Measurements from ENCODE around the gene ZP4.

Gene ZP4

GRCh38 chr1:237841485-237841884, 49.2 kb downstream of the ZP4 start:
- peaks cover 7% of the 10 kb centered on the region for H3K9me3 Mint-ChIP-seq
- no peak overlapping the region for H3K27ac Mint-ChIP-seq
- H3K4me1 Mint-ChIP-seq: no peaks in the 10 kb centered on the region
- H3K27me3 Mint-ChIP-seq (ENCODE audit: low read depth): no peaks in the 10 kb centered on the region
- H3K4me3 Mint-ChIP-seq: no peak overlapping the region
- TF ChIP-seq, protein P1, sequence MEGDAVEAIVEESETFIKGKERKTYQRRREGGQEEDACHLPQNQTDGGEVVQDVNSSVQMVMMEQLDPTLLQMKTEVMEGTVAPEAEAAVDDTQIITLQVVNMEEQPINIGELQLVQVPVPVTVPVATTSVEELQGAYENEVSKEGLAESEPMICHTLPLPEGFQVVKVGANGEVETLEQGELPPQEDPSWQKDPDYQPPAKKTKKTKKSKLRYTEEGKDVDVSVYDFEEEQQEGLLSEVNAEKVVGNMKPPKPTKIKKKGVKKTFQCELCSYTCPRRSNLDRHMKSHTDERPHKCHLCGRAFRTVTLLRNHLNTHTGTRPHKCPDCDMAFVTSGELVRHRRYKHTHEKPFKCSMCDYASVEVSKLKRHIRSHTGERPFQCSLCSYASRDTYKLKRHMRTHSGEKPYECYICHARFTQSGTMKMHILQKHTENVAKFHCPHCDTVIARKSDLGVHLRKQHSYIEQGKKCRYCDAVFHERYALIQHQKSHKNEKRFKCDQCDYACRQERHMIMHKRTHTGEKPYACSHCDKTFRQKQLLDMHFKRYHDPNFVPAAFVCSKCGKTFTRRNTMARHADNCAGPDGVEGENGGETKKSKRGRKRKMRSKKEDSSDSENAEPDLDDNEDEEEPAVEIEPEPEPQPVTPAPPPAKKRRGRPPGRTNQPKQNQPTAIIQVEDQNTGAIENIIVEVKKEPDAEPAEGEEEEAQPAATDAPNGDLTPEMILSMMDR (IDR thresholded peaks at IDR 0.05; ENCODE audit: unreplicated experiment in 3 of 3): no peak
- H3K36me3 Mint-ChIP-seq (ENCODE audit: low read depth): no peaks in the 10 kb centered on the region

DNA sequence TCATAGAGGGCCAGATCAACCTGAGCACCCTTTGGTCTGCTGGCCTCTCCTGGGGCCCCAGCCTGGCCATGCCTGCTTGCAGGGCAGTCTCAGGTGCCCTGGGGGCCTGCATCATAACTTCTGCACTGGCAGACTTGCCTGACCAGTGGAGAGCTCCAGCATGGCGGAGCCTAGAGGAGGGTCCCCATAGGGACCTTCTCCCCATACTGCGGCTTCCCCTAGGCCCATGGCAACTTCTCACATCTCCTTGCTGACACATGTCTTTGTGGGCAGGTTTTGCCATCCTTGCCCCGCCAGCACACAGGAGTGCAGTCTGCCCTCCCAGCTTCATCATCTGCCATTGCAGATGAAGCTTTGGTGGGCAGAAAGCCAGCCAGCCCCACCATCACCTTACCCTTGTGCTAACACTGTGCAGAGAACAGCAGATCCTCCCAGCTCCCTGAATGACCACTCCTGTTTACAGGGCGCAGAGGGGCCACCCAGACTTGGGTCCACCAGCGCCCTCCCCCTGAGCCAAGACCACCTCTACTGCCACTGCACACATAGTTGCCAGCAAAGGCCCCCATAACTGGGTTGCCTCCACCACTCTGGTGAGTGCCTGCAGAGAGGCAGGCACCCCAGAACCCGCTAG, 51.7 kb downstream of the ZP4 start:
- Mint-ChIP-seq H3K4me1 (peaks cover 7% of the 10 kb centered on the region), H3K27ac (no peak overlapping the region), H3K4me3 (no peak overlapping the region), H3K27me3 (ENCODE audit: low read depth) (no peaks in the 10 kb centered on the region), H3K9me3 (peaks cover 2% of the 10 kb centered on the region), H3K36me3 (ENCODE audit: low read depth) (no peaks in the 10 kb centered on the region)
- TF ChIP-seq, protein P1 (IDR thresholded peaks at IDR 0.05; ENCODE audit: unreplicated experiment in 3 of 3): no peak

- Mint-ChIP-seq H3K4me1 (peaks cover 10% of the 10 kb centered on the region), H3K9me3 (peaks cover 2% of the 10 kb centered on the region), H3K27ac (no peak overlapping the region), H3K27me3 (ENCODE audit: low read depth) (no peaks in the 10 kb centered on the region), H3K36me3 (ENCODE audit: low read depth) (no peaks in the 10 kb centered on the region), H3K4me3 (no peak overlapping the region)
- TF ChIP-seq, protein P1 (IDR thresholded peaks at IDR 0.05; ENCODE audit: unreplicated experiment in 3 of 3): no peak
These were observed 52.4 kb downstream of the ZP4 start for GRCh38 chr1:237838320-237838719.

DNA sequence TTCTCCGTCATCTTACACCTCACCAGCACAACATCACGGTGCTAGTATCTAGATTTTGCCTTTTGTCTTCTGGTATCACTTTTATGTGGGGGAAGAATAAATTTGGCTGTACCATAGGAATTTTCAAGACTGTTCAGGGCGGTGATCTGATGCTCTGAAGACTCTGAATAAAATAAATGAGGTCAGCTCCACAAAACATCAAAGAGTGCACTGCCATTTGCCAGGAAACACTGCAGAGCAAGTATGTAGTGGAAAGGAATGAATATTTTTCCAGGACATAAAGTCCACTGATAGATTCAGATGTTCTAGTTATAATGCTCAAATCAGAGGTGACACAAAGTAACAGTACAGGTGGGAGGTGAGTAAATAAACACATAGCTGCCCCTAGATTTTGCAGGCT, 56.3 kb downstream of the ZP4 start:
- H3K4me3 Mint-ChIP-seq: no peak overlapping the region
- no peaks in the 10 kb centered on the region for H3K27me3 Mint-ChIP-seq (ENCODE audit: low read depth)
- no peaks in the 10 kb centered on the region for H3K36me3 Mint-ChIP-seq (ENCODE audit: low read depth)
- peak overlapping the region in 1 of 3 experiments; percentile 40 for H3K27ac Mint-ChIP-seq
- TF ChIP-seq, protein P1 (IDR thresholded peaks at IDR 0.05; ENCODE audit: unreplicated experiment in 3 of 3): no peak
- peaks cover 10% of the 10 kb centered on the region for H3K4me1 Mint-ChIP-seq
- H3K9me3 Mint-ChIP-seq: peaks cover 2% of the 10 kb centered on the region

DNA sequence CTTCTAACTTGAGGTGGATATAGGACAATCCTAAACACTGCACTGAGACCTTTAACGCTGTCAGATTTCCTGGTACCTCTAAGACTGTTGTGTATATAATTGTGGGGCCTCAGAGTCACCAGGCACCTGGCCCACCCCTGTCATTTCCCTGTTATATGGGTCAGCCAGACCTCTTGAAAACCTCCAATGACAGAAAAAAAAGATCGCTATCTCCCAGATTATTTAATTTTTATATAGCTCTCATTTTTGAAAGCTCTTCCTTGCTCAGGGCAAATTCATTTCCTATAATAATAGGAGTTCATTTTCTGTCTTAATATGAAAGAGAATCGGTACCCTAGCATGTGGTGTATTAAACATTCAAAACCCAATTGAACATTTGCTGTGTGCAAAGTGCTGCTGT, 56.7 kb downstream of the ZP4 start:
- TF ChIP-seq, protein P1 (IDR thresholded peaks at IDR 0.05; ENCODE audit: unreplicated experiment in 3 of 3): no peak
- no peaks in the 10 kb centered on the region for H3K36me3 Mint-ChIP-seq (ENCODE audit: low read depth)
- H3K9me3 Mint-ChIP-seq: peaks cover 2% of the 10 kb centered on the region
- H3K27ac Mint-ChIP-seq: peak overlapping the region in 1 of 3 experiments; percentile 40
- peaks cover 10% of the 10 kb centered on the region for H3K4me1 Mint-ChIP-seq
- H3K27me3 Mint-ChIP-seq (ENCODE audit: low read depth): no peaks in the 10 kb centered on the region
- no peak overlapping the region for H3K4me3 Mint-ChIP-seq

- H3K9me3 Mint-ChIP-seq: no peaks in the 10 kb centered on the region
- no peak overlapping the region for H3K4me3 Mint-ChIP-seq
- no peaks in the 10 kb centered on the region for H3K36me3 Mint-ChIP-seq (ENCODE audit: low read depth)
- H3K4me1 Mint-ChIP-seq: peaks cover 10% of the 10 kb centered on the region
- TF ChIP-seq, protein P1 (IDR thresholded peaks at IDR 0.05; ENCODE audit: unreplicated experiment in 3 of 3): no peak
- H3K27ac Mint-ChIP-seq: no peak overlapping the region
- no peaks in the 10 kb centered on the region for H3K27me3 Mint-ChIP-seq (ENCODE audit: low read depth)
These were observed 57.9 kb downstream of the ZP4 start for GRCh38 chr1:237832858-237833257.
